Neuronal stem cell (in vitro differentiated cells): ENCODE data around the gene COL20A1.

Source experiments
- DNase-seq: peaks from one replicate; pipeline ENCODE4 v3.0.0-alpha.2; 2013; ENCODE audit warnings: low spot score
- H2AFZ ChIP-seq: one replicate; pipeline ENCODE4 v1.6.1; 2013; ENCODE audit warnings: mild to moderate bottlenecking, low read length, inconsistent platforms
- H2AK5ac ChIP-seq: 2 replicates; pipeline ENCODE4 v1.6.1; 2013; ENCODE audit warnings: low read depth, mild to moderate bottlenecking, inconsistent platforms, low read length, moderate library complexity, mixed read lengths
- H2BK120ac ChIP-seq: 2 replicates; pipeline ENCODE4 v1.6.1; 2013; ENCODE audit warnings: low read depth, mild to moderate bottlenecking, inconsistent platforms, low read length, moderate library complexity, mixed read lengths
- H2BK12ac ChIP-seq: one replicate; pipeline ENCODE4 v1.6.1; 2013; ENCODE audit warnings: low read length, inconsistent platforms
- H2BK15ac ChIP-seq: 2 replicates; pipeline ENCODE4 v1.6.1; 2013; ENCODE audit warnings: mild to moderate bottlenecking, low read length, inconsistent platforms, mixed read lengths
- H2BK5ac ChIP-seq: one replicate; pipeline ENCODE4 v1.6.1; 2013; ENCODE audit warnings: inconsistent platforms, mild to moderate bottlenecking, low read length, moderate library complexity
- H3K14ac ChIP-seq: one replicate; pipeline ENCODE4 v1.6.1; 2013; ENCODE audit warnings: low read length, inconsistent platforms
- H3K18ac ChIP-seq: 2 replicates; pipeline ENCODE4 v1.6.1; 2013; ENCODE audit warnings: low read length, inconsistent platforms
- H3K23ac ChIP-seq: 2 replicates; pipeline ENCODE4 v1.6.1; 2013; ENCODE audit warnings: low read depth, mild to moderate bottlenecking, mixed read lengths, low read length, inconsistent platforms; ENCODE audit not compliant: poor library complexity
- H3K27ac ChIP-seq: replicated peaks from 3 replicates; pipeline ENCODE4 v1.5.1; 2013; ENCODE audit warnings: low read length, inconsistent platforms
- H3K27me3 ChIP-seq, 3 experiments: 2 replicates each; pipeline ENCODE4 v1.6.1; 2013; ENCODE audit warnings: low read length in 3 of 3, mild to moderate bottlenecking in 2 of 3, inconsistent platforms in 1 of 3, low read depth in 1 of 3, mixed read lengths in 1 of 3, moderate library complexity in 1 of 3; ENCODE audit not compliant: control insufficient read depth in 3 of 3, insufficient read depth in 3 of 3
- H3K36me3 ChIP-seq, 2 donors: replicated peaks in 1 of 2; 2 replicates each; pipeline ENCODE4 v1.6.1; 2013; ENCODE audit warnings: low read length in 2 of 2; ENCODE audit not compliant: control insufficient read depth in 2 of 2, insufficient read depth in 2 of 2
- H3K4ac ChIP-seq: 2 replicates; pipeline ENCODE4 v1.6.1; 2013; ENCODE audit warnings: inconsistent platforms, mild to moderate bottlenecking, low read length, moderate library complexity
- H3K4me1 ChIP-seq, 2 donors: 1 replicate in 1 of 2; 2 replicates in 1 of 2; pipeline ENCODE4 v1.6.1; 2013; ENCODE audit warnings: low read length in 2 of 2, low read depth in 1 of 2; ENCODE audit not compliant: control insufficient read depth in 2 of 2, insufficient read depth in 1 of 2
- H3K4me2 ChIP-seq: one replicate; pipeline ENCODE4 v1.6.1; 2013; ENCODE audit warnings: mild to moderate bottlenecking, low read length, inconsistent platforms; ENCODE audit not compliant: insufficient read depth, poor library complexity, severe bottlenecking
- H3K4me3 ChIP-seq, 2 donors: 2 replicates each; pipeline ENCODE4 v1.5.1; 2013; ENCODE audit warnings: low read length in 2 of 2, mild to moderate bottlenecking in 2 of 2, inconsistent platforms in 1 of 2, moderate library complexity in 1 of 2
- H3K79me1 ChIP-seq: one replicate; pipeline ENCODE4 v1.6.1; 2013; ENCODE audit warnings: low read depth, mild to moderate bottlenecking, inconsistent platforms, low read length, moderate library complexity
- H3K9ac ChIP-seq: one replicate; pipeline ENCODE4 v1.6.1; 2013; ENCODE audit warnings: mild to moderate bottlenecking, low read depth, low read length, inconsistent platforms; ENCODE audit not compliant: poor library complexity
- H3K9me3 ChIP-seq, 2 donors: replicated peaks in 1 of 2; 2 replicates each; pipeline versions ENCODE3 to v1.6.1; 2013; ENCODE audit warnings: low read length in 2 of 2, mild to moderate bottlenecking in 2 of 2, inconsistent platforms in 1 of 2, low read depth in 1 of 2, mixed read lengths in 1 of 2, moderate library complexity in 1 of 2; ENCODE audit not compliant: control insufficient read depth in 2 of 2, insufficient read depth in 1 of 2
- H4K8ac ChIP-seq: one replicate; pipeline ENCODE4 v1.6.1; 2013; ENCODE audit warnings: low read depth, mild to moderate bottlenecking, inconsistent platforms, low read length, moderate library complexity
- H4K91ac ChIP-seq: one replicate; pipeline ENCODE4 v1.6.1; 2013; ENCODE audit warnings: low read length, low read depth, mild to moderate bottlenecking, inconsistent platforms; ENCODE audit not compliant: poor library complexity
- WGBS, 2 donors: extraction: QIAGEN DNeasy Blood & Tissue Kit; methylation state at CpG; one replicate each; pipeline ENCODE4 v1.1.7; 2013; ENCODE audit warnings: missing lambda C conversion rate in 2 of 2, mixed read lengths in 1 of 2; ENCODE audit not compliant: insufficient read length in 2 of 2, insufficient replicate concordance in 1 of 2; ENCODE audit errors: extremely low coverage in 2 of 2; 5-methylcytosine and 5-hydroxymethylcytosine counted together

COL20A1 gene

DNA sequence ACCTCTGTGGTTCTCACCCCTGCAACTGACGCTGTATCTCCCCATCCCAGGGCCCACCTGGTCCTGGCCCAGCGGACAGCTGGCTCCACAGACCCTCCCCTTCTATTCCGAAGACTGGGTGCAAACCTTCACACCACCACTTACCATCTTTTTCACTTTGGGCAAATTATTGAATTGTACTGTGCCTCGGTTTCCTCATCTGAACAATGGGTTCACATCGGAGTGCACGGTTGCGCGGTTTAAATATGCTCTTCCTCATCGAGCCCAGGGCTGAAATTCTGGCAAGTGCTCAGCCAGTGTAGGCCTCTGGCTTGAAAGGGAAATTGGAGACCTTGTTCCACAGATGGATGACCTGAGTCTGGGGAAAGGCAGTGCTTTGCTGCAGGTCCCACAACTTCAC is 23.3 kb upstream of the COL20A1 start:
- Histone ChIP-seq H2BK120ac (no peak overlapping the region), H3K27me3 (no peaks in the 10 kb centered on the region), H3K36me3 (peaks cover 0 to 4% of the 10 kb centered on the region in 2 donors), H3K18ac (no peak overlapping the region), H3K4me2 (no peak overlapping the region), H4K91ac (no peak overlapping the region), H3K4me3 (peak overlapping the region in 1 of 2 donors; percentile 13), H3K4me1 (peaks cover 4 to 39% of the 10 kb centered on the region in 2 donors), H2AK5ac (peak overlapping the region; percentile 2), H3K79me1 (peaks cover 9% of the 10 kb centered on the region), H3K14ac (no peak overlapping the region), H3K9ac (no peak overlapping the region), H3K9me3 (no peaks in the 10 kb centered on the region), H2BK15ac (no peak overlapping the region), H4K8ac (no peak overlapping the region), H3K23ac (peak overlapping the region; percentile 25), H2BK5ac (no peak overlapping the region), H2BK12ac (no peak overlapping the region), H3K27ac (no peak overlapping the region), H3K4ac (no peak overlapping the region), H2AFZ (no peak overlapping the region)
- DNase-seq: no peak
- no CpG with 5 or more reads among the region's 9 CpGs for WGBS, 2 donors

DNA sequence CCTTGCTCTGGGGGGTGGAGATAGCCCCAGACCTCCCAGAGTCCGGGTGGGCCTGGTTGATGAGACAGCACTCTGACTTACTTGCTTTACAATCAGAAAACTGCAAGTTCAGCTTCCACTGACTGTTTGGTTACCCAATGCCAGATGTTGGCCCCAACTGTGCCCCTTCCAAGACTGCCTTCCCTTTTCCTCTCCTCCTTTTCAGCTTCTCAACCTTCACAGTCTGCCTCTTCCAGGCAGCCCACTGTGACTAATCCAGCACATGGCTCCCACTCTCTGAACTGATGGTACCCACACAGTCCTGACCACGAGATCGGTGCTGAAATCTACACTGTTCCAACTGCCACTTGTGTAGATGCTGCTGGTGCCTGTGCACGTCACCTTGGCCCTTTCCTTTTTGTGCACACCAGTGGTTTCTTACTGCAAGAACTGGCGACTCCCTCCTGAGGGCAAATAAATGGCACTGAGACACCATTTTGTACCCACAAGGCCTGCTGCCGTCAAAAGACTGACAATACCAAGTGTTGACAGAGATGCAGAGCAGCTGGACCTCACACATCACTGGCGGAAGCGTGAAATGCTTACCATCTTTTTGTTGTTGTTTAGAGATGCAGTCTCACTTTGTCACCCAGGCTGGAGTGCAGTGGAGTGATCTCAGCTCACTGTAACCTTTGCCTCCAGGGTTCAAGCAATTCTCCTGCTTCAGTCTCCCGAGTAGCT is 22.2 kb upstream of the COL20A1 start:
- Histone ChIP-seq H2AFZ (no peak overlapping the region), H2BK15ac (no peak overlapping the region), H3K23ac (no peak overlapping the region), H3K14ac (no peak overlapping the region), H2BK120ac (no peak overlapping the region), H4K91ac (no peak overlapping the region), H2BK5ac (no peak overlapping the region), H3K27me3 (no peaks in the 10 kb centered on the region), H3K4ac (no peak overlapping the region), H3K18ac (no peak overlapping the region), H3K79me1 (peaks cover 15% of the 10 kb centered on the region), H3K27ac (no peak overlapping the region), H3K4me3 (peak overlapping the region in 1 of 2 donors; percentile 16), H3K36me3 (peaks cover 3 to 4% of the 10 kb centered on the region in 2 donors), H3K9ac (no peak overlapping the region), H3K9me3 (no peaks in the 10 kb centered on the region), H3K4me2 (no peak overlapping the region), H2AK5ac (no peak overlapping the region), H4K8ac (no peak overlapping the region), H2BK12ac (no peak overlapping the region), H3K4me1 (peaks cover 4 to 32% of the 10 kb centered on the region in 2 donors)
- WGBS, 2 donors: no CpG with 5 or more reads among the region's 9 CpGs
- DNase-seq: no peak

DNA sequence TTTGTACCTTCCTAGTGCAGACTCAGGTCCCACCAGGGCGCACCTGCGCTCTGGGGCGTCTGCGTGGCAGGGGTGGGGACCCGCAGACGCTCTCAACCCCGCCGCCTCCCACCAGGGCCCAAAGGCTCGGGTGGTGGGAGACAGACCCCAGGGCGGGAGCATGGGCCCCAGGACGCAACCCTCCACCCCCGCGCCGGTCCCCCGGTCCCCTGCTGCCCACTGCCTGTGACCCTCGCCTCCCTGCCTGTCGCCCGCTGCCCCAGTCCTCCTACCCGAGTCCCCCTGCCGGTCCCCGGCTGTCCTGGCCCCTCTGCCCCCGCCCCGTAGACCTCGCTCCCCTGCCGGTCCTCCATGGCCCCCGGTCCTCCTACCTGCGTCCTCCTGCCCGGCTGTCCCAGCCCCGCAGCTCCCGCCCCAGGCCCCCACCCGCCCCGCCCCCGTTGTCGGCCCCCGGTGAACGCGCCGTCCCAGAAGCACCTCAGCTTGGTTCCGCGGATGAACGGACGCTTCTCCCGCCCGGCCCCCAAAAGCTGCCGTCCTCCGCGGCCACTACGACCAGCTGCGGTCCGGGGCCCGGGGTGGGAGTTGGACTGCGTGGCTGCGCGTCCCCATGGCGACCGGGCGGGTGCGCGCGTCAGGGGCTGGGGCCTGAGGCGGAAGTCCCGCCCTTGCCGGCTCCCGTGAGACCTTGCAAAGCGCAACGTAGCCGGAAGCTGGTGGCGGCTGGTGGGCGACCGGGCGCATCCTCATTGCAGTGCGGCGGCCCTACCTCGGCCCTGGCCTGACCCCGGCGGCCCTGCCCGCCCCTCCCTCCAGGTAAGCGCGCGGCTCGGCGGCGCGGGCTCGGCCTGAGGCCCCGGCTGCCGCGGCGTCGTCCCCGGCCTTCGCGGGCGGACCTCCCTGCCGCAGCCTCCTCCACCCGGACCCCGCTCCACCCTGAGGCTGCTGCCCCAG is 20.6 kb upstream of the COL20A1 start, which contains the start of gene ARFGAP1:
ARFGAP1 (plus strand) TSS at position 709 of the 954 bp plus-strand sequence. CDS start 2,768 bp downstream, outside the sequence.
- peaks cover 22% of the 10 kb centered on the region for H3K79me1 ChIP-seq
- H2BK5ac ChIP-seq: peak within 1 kb of the TSS; percentile 62
- no peaks in the 10 kb centered on the region for H3K27me3 ChIP-seq
- peak within 1 kb of the TSS; percentile 96 to 97 for H3K4me3 ChIP-seq
- WGBS, 2 donors: no CpG with 5 or more reads among the region's 97 CpGs
- H3K14ac ChIP-seq: no peak within 1 kb of the TSS
- peak within 1 kb of the TSS; percentile 95 for H3K4me2 ChIP-seq
- no peak within 1 kb of the TSS for H4K91ac ChIP-seq
- no peak within 1 kb of the TSS for H3K27ac ChIP-seq
- H3K23ac ChIP-seq: peak within 1 kb of the TSS; percentile 99
- H2BK15ac ChIP-seq: no peak within 1 kb of the TSS
- peak; percentile 90 for DNase-seq
- H3K9me3 ChIP-seq: no peaks in the 10 kb centered on the region
- peak within 1 kb of the TSS; percentile 86 for H2AFZ ChIP-seq
- H3K4ac ChIP-seq: peak within 1 kb of the TSS; percentile 30
- H2AK5ac ChIP-seq: peak within 1 kb of the TSS; percentile 94
- H2BK12ac ChIP-seq: no peak within 1 kb of the TSS
- peaks cover 4 to 32% of the 10 kb centered on the region in 2 donors for H3K4me1 ChIP-seq
- H3K36me3 ChIP-seq: peaks cover 12 to 19% of the 10 kb centered on the region in 2 donors
- peak within 1 kb of the TSS; percentile 94 for H3K18ac ChIP-seq
- peak within 1 kb of the TSS; percentile 95 for H3K9ac ChIP-seq
- no peak within 1 kb of the TSS for H4K8ac ChIP-seq
- H2BK120ac ChIP-seq: no peak within 1 kb of the TSS
